ENCODE measurements around the gene RELCH.

RELCH gene

GRCh38 chr18:62321201-62321600 is 134.1 kb downstream of the RELCH start:
- no peak for DNase-seq (ENCODE audit: low read depth in 2 of 2)

GRCh38 chr18:62323483-62324180 is 136.6 kb downstream of the RELCH start:
- no peak for DNase-seq (ENCODE audit: low read depth in 2 of 2)

GRCh38 chr18:62324181-62324828 is 137.2 kb downstream of the RELCH start:
- DNase-seq (ENCODE audit: low read depth in 2 of 2), result no peak

GRCh38 chr18:62324917-62325805 is 138.1 kb downstream of the RELCH start, which contains the start of gene TNFRSF11A:
TSS of gene TNFRSF11A (plus strand) at chr18:62325310. CDS start at chr18:62325353, 43 bp downstream.
- DNase-seq (ENCODE audit: low read depth in 2 of 2), result peak; percentile 44 to 62

GRCh38 chr18:62325806-62326645 is 139.0 kb downstream of the RELCH start:
- no peak for DNase-seq (ENCODE audit: low read depth in 2 of 2)

- DNase-seq (ENCODE audit: low read depth in 2 of 2), result no peak
These were observed 139.7 kb downstream of the RELCH start for GRCh38 chr18:62326646-62327348.

GRCh38 chr18:62327977-62328376 is 140.9 kb downstream of the RELCH start:
- DNase-seq (ENCODE audit: low read depth in 2 of 2), result no peak

GRCh38 chr18:62328586-62329525 is 141.8 kb downstream of the RELCH start:
- DNase-seq (ENCODE audit: low read depth in 2 of 2), result no peak

- peak in 1 of 2 donors; percentile 57 for DNase-seq (ENCODE audit: low read depth in 2 of 2)
These were observed 142.8 kb downstream of the RELCH start for GRCh38 chr18:62329691-62330454.

- DNase-seq (ENCODE audit: low read depth in 2 of 2), result no peak
These were observed 143.6 kb downstream of the RELCH start for GRCh38 chr18:62330650-62331049.

GRCh38 chr18:62331581-62332356 is 144.7 kb downstream of the RELCH start:
- no peak for DNase-seq (ENCODE audit: low read depth in 2 of 2)

GRCh38 chr18:62332431-62332830 is 145.4 kb downstream of the RELCH start:
- DNase-seq (ENCODE audit: low read depth in 2 of 2), result no peak

- DNase-seq (ENCODE audit: low read depth in 2 of 2), result no peak
These were observed 146.1 kb downstream of the RELCH start for GRCh38 chr18:62332964-62333695.

GRCh38 chr18:62334120-62334519 is 147.1 kb downstream of the RELCH start:
- no peak for DNase-seq (ENCODE audit: low read depth in 2 of 2)

GRCh38 chr18:62335494-62335893 is 148.4 kb downstream of the RELCH start:
- no peak for DNase-seq (ENCODE audit: low read depth in 2 of 2)

GRCh38 chr18:62336618-62337017 is 149.6 kb downstream of the RELCH start:
- DNase-seq (ENCODE audit: low read depth in 2 of 2), result no peak

GRCh38 chr18:62337336-62337735 is 150.3 kb downstream of the RELCH start:
- no peak for DNase-seq (ENCODE audit: low read depth in 2 of 2)

Data from stimulated activated CD8-positive, alpha-beta memory T cell treated with anti-CD3 and anti-CD28 coated beads, Interleukin-15, amount 100 ng/mL, for 48 hours (primary cell).